Omental fat pad (tissue), 4 donors: Measurements from ENCODE around the gene NDUFS2. TPM values are rescaled to one million over a fixed set of nuclear protein-coding genes. Genes with fewer than 3 reads are reported as not detected.

Experiments
- ATAC-seq: fragments of 150-250 bp; one replicate; pipeline ENCODE4 v1.9.1; 2016; ENCODE audit warnings: mild to moderate bottlenecking, moderate library complexity; ENCODE audit not compliant: low FRiP score
- DNase-seq: peaks from one replicate; pipeline ENCODE4 v3.0.0-alpha.2; 2019; ENCODE audit warnings: low spot score
- total RNA-seq, 4 donors: library from RNA; depleted of rRNA; stranded (reverse); fragments of >200 nt; gene quantifications; one replicate each; pipeline ENCODE4 v1.1.0, GENCODE V29; 2016
- TF ChIP-seq, protein P1 (sequence below), 3 donors: fragments of 450-650 bp; IDR thresholded peaks; one replicate each; pipeline ENCODE4 v1.5.1; 2016 to 2017; ENCODE audit warnings: antibody characterized with exemption in 3 of 3, mild to moderate bottlenecking in 3 of 3, moderate library complexity in 2 of 3

The NDUFS2 gene
- total RNA-seq, 4 donors from 2014 or later = 89.4 to 136 (median 122) TPM

- no peak for ATAC-seq
- TF ChIP-seq, protein P1, sequence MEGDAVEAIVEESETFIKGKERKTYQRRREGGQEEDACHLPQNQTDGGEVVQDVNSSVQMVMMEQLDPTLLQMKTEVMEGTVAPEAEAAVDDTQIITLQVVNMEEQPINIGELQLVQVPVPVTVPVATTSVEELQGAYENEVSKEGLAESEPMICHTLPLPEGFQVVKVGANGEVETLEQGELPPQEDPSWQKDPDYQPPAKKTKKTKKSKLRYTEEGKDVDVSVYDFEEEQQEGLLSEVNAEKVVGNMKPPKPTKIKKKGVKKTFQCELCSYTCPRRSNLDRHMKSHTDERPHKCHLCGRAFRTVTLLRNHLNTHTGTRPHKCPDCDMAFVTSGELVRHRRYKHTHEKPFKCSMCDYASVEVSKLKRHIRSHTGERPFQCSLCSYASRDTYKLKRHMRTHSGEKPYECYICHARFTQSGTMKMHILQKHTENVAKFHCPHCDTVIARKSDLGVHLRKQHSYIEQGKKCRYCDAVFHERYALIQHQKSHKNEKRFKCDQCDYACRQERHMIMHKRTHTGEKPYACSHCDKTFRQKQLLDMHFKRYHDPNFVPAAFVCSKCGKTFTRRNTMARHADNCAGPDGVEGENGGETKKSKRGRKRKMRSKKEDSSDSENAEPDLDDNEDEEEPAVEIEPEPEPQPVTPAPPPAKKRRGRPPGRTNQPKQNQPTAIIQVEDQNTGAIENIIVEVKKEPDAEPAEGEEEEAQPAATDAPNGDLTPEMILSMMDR (IDR thresholded peaks at IDR 0.05) = no peak
- no peak for DNase-seq
These were observed 42.3 kb upstream of the NDUFS2 start for GRCh38 chr1:161159913-161160243.

GRCh38 chr1:161160671-161161145 is 41.5 kb upstream of the NDUFS2 start:
- ATAC-seq (no peak), DNase-seq (no peak)
- TF ChIP-seq, protein P1 (IDR thresholded peaks at IDR 0.05) = no peak

GRCh38 chr1:161161652-161162051 is 40.5 kb upstream of the NDUFS2 start:
- ATAC-seq (no peak), DNase-seq (no peak)
- TF ChIP-seq, protein P1 (IDR thresholded peaks at IDR 0.05) = no peak

- ATAC-seq (no peak), DNase-seq (no peak)
- TF ChIP-seq, protein P1 (IDR thresholded peaks at IDR 0.05) = no peak
These were observed 40.1 kb upstream of the NDUFS2 start for GRCh38 chr1:161162052-161162451.

DNA sequence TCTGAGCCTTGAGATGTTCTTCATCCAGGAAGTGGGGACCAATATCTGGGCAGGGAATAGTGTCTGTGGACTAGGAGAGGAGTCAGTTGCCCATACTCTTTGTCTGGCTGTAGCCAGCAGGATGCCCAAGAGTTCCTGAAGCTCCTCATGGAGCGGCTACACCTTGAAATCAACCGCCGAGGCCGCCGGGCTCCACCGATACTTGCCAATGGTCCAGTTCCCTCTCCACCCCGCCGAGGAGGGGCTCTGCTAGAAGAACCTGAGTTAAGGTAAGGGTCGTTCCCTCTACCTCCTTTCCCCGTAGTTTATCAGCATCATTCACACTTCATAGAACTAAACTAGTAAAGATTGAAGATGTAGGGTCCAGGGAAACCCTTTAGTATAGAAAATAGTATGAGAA is 39.4 kb upstream of the NDUFS2 start:
- TF ChIP-seq, protein P1 (IDR thresholded peaks at IDR 0.05) = no peak
- no peak for DNase-seq
- ATAC-seq = no peak

GRCh38 chr1:161163793-161164192 is 38.4 kb upstream of the NDUFS2 start:
- ATAC-seq (no peak), DNase-seq (no peak)
- TF ChIP-seq, protein P1 (IDR thresholded peaks at IDR 0.05) = no peak

DNA sequence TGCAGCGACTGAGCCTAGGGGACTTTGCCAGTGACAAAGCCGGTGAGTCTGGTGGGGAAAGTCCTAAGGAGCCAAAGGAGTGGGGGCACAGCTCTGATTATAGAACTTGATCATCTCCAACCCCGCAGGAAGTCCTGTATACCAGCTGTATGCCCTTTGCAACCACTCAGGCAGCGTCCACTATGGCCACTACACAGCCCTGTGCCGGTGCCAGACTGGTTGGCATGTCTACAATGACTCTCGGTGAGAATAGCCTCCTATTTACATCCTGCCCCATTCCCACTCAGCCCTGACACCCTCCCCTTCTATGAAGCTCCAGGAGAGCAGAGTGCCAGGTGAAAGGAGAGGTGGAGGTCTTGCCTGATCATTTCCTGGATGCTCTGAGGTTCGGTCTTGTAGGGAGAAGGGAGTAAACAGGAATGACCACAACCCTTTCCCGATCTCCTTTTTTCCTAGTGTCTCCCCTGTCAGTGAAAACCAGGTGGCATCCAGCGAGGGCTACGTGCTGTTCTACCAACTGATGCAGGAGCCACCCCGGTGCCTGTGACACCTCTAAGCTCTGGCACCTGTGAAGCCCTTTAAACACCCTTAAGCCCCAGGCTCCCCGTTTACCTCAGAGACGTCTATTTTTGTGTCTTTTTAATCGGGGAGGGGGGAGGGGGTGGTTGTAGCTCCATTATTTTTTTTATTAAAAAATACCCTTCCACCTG is 37.1 kb upstream of the NDUFS2 start:
- TF ChIP-seq, protein P1 (IDR thresholded peaks at IDR 0.05) = no peak
- DNase-seq (no peak), ATAC-seq (no peak)
